ENCODE measurements around the gene GRIK2. TPM values are rescaled to one million over a fixed set of nuclear protein-coding genes. Genes with fewer than 3 reads are reported as not detected.

Gene GRIK2
- total RNA-seq, 3 donors from 2014 or later, result 1.1 to 3.7 TPM; not detected in 1

DNA sequence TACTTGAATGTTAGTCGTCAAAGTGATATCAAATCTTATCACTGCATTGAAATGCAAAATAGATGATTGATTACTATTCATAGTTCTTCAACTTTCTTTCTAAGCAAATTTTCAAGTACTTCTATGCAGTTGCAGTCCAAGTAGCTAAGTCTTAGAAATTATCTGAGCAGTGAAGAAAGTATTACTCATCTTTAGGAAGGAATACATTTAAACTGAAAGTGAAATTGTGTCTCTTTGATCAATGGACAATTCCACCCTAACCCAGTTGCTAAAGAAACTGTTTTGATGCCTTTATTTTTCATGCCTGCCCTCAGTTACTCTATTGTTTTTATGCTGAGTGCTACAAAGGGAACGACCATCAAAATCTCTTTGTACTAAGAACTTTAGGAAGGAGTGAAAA, 337.4 kb downstream of the GRIK2 start:
- DNase-seq (ENCODE audit: low spot score in 2 of 2), result no peak
- Histone ChIP-seq H3K4me1 (no peaks in the 10 kb centered on the region), H3K36me3 (no peaks in the 10 kb centered on the region), H3K9me3 (no peaks in the 10 kb centered on the region), H3K27ac (no peak overlapping the region), H3K27me3 (no peaks in the 10 kb centered on the region), H3K4me3 (no peak overlapping the region)
- intact Hi-C loops (cut with DNase I; ENCODE audit: low total_unique reads), result no loop called here
- TF ChIP-seq POLR2A (IDR thresholded peaks at IDR 0.05) (no peak), POLR2AphosphoS5 (IDR thresholded peaks at IDR 0.05) (no peak)
- TF ChIP-seq, protein P1, sequence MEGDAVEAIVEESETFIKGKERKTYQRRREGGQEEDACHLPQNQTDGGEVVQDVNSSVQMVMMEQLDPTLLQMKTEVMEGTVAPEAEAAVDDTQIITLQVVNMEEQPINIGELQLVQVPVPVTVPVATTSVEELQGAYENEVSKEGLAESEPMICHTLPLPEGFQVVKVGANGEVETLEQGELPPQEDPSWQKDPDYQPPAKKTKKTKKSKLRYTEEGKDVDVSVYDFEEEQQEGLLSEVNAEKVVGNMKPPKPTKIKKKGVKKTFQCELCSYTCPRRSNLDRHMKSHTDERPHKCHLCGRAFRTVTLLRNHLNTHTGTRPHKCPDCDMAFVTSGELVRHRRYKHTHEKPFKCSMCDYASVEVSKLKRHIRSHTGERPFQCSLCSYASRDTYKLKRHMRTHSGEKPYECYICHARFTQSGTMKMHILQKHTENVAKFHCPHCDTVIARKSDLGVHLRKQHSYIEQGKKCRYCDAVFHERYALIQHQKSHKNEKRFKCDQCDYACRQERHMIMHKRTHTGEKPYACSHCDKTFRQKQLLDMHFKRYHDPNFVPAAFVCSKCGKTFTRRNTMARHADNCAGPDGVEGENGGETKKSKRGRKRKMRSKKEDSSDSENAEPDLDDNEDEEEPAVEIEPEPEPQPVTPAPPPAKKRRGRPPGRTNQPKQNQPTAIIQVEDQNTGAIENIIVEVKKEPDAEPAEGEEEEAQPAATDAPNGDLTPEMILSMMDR (IDR thresholded peaks at IDR 0.05), result no peak

DNA sequence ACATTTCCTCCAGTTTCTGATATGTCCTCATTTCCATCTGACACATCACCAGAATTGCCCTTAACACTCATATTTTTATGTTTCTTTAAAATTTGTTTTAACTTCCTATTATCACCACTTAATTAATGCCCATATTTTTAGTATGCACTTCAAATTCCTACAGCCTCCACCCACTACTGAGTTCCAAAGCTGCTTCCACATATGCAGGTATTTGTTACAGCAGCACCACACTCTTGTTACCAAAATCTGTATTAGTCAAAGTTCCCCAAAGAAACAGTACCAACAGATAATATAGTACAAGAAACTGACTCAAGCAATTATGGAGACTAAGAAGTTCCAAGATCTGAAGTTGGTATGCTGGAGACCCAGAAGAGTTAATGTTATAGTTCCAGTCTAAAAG, 340.4 kb downstream of the GRIK2 start:
- no peak for DNase-seq (ENCODE audit: low spot score in 2 of 2)
- Histone ChIP-seq H3K4me1 (no peaks in the 10 kb centered on the region), H3K4me3 (no peak overlapping the region), H3K36me3 (no peaks in the 10 kb centered on the region), H3K27me3 (no peaks in the 10 kb centered on the region), H3K9me3 (no peaks in the 10 kb centered on the region), H3K27ac (no peak overlapping the region)
- TF ChIP-seq, protein P1 (IDR thresholded peaks at IDR 0.05), result no peak
- TF ChIP-seq POLR2A (IDR thresholded peaks at IDR 0.05), result no peak
- TF ChIP-seq POLR2AphosphoS5 (IDR thresholded peaks at IDR 0.05), result no peak
- intact Hi-C loops (cut with DNase I; ENCODE audit: low total_unique reads), result no loop called here

DNA sequence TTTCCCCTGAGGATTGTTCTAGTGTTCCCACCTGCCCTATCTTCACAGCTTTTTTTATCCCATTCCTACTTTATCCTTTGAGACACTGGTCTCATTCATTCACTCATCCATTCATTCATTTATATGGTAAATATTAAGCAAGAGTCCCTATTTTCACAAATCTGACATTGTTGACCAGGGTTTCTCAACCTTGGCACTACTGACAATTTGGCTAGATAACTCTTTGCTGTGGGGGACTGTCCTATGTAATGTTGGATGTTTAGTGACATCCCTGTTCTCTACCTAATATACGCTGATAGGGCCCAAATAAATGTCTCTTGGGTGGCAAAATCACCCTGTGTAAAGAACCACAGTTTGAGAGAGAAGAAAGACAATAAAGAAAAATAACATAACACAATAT, 345.0 kb downstream of the GRIK2 start:
- Histone ChIP-seq H3K36me3 (no peaks in the 10 kb centered on the region), H3K4me1 (no peaks in the 10 kb centered on the region), H3K4me3 (no peak overlapping the region), H3K27me3 (no peaks in the 10 kb centered on the region), H3K9me3 (no peaks in the 10 kb centered on the region), H3K27ac (no peak overlapping the region)
- TF ChIP-seq POLR2AphosphoS5 (IDR thresholded peaks at IDR 0.05) (no peak), POLR2A (IDR thresholded peaks at IDR 0.05) (no peak)
- TF ChIP-seq, protein P1 (IDR thresholded peaks at IDR 0.05), result no peak
- DNase-seq (ENCODE audit: low spot score in 2 of 2), result no peak
- intact Hi-C loops (cut with DNase I; ENCODE audit: low total_unique reads), result no loop called here

DNA sequence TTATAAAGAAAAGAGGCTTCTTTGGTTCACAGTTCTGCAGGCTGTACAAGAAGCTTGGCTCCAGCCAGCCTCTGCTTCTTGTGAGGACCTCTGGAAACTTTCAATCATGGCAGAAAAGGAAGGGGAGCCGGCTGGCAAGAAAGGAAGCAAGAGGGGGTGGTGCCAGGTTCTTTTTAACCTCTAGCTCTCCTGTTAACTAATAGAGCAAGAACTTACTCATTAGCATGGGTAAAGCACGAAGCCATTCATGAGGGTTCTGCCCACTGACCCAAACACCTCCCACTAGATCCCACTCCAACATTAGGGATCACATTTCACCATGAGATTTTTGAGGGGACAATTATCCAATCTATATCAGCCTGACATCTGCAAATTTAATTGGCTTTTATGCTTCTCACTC, 347.1 kb downstream of the GRIK2 start:
- no peaks in the 10 kb centered on the region for H3K9me3 ChIP-seq
- no peaks in the 10 kb centered on the region for H3K27me3 ChIP-seq
- H3K4me3 ChIP-seq, result no peak overlapping the region
- no peaks in the 10 kb centered on the region for H3K4me1 ChIP-seq
- no peak for DNase-seq (ENCODE audit: low spot score in 2 of 2)
- H3K36me3 ChIP-seq, result no peaks in the 10 kb centered on the region
- TF ChIP-seq POLR2A (IDR thresholded peaks at IDR 0.05), result no peak
- no peak for TF ChIP-seq POLR2AphosphoS5 (IDR thresholded peaks at IDR 0.05)
- TF ChIP-seq, protein P1 (IDR thresholded peaks at IDR 0.05), result no peak
- intact Hi-C loops (cut with DNase I; ENCODE audit: low total_unique reads), result no loop called here
- no peak overlapping the region for H3K27ac ChIP-seq

DNA sequence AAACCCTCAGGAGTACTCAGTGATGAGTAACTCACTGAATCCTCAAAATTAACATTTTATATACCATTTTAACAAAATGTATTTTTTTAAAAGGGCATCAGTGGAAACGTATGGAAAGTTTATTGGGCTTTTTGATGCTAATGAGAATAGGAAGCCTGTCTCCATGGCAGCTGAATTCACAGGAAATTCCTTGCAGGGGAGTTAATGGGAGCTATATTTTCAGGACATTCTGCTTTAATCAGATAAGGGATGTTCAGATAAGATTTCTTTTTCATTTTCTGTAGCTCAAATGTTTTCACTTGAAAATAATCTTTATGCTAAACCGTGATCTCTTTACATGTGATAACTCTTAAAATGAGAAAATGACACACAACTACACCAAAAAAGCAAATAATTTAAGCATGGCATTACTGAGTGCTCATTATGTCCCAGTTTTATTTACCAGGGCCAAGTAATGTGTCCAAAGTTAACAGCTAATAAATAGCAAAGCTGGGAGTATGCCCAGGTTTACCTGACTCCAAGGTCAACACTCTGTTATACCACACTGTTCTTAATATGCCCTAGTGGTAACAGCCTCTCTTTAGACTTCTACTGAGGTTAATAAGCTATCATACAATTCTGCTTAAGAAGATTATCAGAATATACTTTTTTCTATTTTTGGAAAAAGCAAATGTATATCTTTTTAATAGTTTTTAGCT, 348.1 kb downstream of the GRIK2 start:
- no peak overlapping the region for H3K27ac ChIP-seq
- H3K4me1 ChIP-seq, result no peaks in the 10 kb centered on the region
- H3K4me3 ChIP-seq, result no peak overlapping the region
- no peaks in the 10 kb centered on the region for H3K27me3 ChIP-seq
- TF ChIP-seq, protein P1 (IDR thresholded peaks at IDR 0.05), result no peak
- TF ChIP-seq POLR2AphosphoS5 (IDR thresholded peaks at IDR 0.05), result no peak
- no peak for TF ChIP-seq POLR2A (IDR thresholded peaks at IDR 0.05)
- DNase-seq (ENCODE audit: low spot score in 2 of 2), result no peak
- no peaks in the 10 kb centered on the region for H3K36me3 ChIP-seq
- intact Hi-C loops (cut with DNase I; ENCODE audit: low total_unique reads), result no loop called here
- no peaks in the 10 kb centered on the region for H3K9me3 ChIP-seq
